ENCODE data around the gene ABO. TPM values are rescaled to one million over a fixed set of nuclear protein-coding genes. Genes with fewer than 3 reads are reported as not detected.
"Not testable (repeated sequence)": the region's sequence is repeated elsewhere in the genome, so short reads cannot be mapped to it uniquely, and the experiment has no call there.

Gene ABO
- total RNA-seq = 0.36 and 0.58 TPM in 2 replicates

DNA sequence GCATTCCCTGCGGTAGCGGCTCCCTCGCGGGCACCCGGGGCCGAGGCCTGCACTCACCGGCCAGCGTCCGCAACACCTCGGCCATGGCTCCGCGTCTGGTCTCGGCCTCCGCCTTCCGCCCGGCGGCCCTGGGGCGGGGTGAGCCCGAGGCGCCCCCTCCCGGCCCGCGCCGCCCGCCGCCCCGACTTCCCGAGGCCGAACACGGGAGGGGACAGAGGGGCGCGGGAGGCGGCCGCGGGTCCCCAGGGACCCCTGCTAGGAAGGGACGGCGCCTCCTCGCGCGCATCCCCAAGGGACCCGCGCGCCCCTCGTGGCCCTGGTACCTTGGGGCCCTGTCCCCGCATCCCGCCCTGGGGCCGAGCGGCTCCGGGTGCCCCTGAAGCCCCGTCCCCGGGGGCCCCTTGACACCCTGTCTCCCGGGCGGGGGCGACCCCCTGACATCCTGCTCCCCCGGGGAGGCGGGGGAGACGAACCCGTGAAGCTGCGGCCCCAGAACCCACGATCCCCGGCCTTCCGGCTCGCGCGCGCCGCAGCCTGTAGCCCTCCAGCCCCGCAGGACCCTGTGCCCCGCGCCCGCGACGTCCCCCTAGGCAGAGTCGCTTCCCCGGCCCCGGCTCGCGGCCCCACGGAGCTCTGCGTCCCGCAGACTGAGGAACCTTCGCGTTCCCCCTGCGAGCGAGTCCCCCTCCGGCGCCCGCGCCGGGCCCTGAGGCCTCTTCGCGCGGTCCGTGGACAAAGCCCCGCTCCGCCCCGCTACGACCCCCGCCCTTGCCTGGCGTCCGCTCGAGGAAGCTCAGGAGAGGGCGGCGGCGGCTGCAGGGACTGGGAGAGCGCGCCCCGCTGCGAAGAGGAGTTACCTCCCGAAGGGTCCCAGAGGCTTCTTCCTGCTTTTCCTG, at the start of gene ABO:
Gene ABO, minus strand, starts transcription at position 97 of the 896 bp plus-strand sequence.
- H3K4me3 Mint-ChIP-seq = peak within 1 kb of the TSS; percentile 31
- no peaks in the 10 kb centered on the region for H3K9me3 Mint-ChIP-seq
- H3K27ac Mint-ChIP-seq = no peak within 1 kb of the TSS
- no peaks in the 10 kb centered on the region for H3K36me3 Mint-ChIP-seq (ENCODE audit: low read depth)
- intact Hi-C loops (cut with micrococcal nuclease) = loop anchor here (10.0 kb wide), 1 partner anchor 91 kb away; no protein-coding TSS in a partner anchor
- peak; percentile 75 for DNase-seq
- peaks cover 35% of the 10 kb centered on the region for H3K27me3 Mint-ChIP-seq
- H3K4me1 Mint-ChIP-seq = peaks cover 6% of the 10 kb centered on the region

DNA sequence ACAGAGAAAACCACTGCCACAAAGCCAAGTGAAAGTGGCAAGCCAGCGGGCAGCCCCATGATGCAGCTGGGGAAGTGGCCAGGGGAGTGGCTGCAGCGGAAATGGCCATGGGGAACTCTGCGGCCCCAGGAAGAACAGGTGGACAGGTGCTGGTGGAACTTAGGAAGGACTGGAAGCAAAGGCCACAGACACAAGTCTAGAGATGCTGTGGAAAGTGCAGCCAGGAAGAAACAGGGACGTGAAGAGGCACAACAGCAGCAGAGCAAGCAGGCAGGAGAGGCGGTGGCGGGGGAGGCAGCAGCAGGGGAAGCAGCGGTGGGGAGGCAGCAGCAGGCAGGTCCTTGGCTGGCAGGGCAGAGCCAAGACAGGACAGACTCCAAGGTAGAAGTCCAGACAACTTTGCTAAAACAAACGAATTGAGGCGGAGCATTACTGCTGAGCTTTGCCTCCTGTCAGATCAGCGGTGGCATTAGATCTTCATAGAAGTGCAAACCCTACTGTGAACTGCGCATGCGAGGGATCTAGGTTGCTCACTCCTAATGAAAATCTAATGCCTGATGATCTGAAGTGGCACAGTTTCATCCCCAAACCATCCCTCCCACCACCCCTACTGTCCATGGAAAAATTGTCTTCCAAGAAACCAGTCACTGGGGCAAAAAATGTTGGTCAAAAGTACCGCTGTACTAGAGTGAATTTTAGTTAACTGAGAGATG, 49.1 kb upstream of the ABO start:
- no peak for DNase-seq
- H3K4me3 Mint-ChIP-seq = no peak overlapping the region
- peaks cover 6% of the 10 kb centered on the region for H3K36me3 Mint-ChIP-seq (ENCODE audit: low read depth)
- no peak overlapping the region for H3K27ac Mint-ChIP-seq
- H3K4me1 Mint-ChIP-seq = peaks cover 2% of the 10 kb centered on the region
- no peaks in the 10 kb centered on the region for H3K27me3 Mint-ChIP-seq
- intact Hi-C loops (cut with micrococcal nuclease) = no loop called here
- no peaks in the 10 kb centered on the region for H3K9me3 Mint-ChIP-seq

DNA sequence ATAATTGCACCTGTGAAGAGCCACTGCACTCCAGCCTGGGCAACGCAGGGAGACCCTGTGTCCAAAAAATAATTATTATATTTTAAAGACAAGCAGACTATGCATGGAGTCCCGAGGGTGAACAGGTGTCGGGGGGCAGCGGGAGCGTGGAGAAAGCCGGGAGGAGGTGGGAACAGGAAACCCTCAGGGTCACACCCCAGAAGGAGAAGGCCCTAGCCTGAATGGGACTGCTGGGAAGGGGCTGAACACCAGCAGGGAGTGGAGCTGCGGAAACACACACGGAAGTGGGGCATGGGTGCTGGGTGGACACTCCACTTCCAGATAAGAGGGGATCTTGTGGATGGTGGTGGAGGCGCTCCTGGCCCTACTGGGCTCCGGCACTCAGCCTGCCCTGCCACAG, 48.2 kb upstream of the ABO start:
- Mint-ChIP-seq H3K36me3 (ENCODE audit: low read depth) (no peaks in the 10 kb centered on the region), H3K27ac (no peak overlapping the region)
- no peak for DNase-seq

GRCh38 chr9:133322701-133323100, 47.7 kb upstream of the ABO start:
- Mint-ChIP-seq H3K9me3 (no peaks in the 10 kb centered on the region), H3K36me3 (ENCODE audit: low read depth) (no peaks in the 10 kb centered on the region), H3K27ac (no peak overlapping the region), H3K4me3 (no peak overlapping the region), H3K27me3 (no peaks in the 10 kb centered on the region), H3K4me1 (no peaks in the 10 kb centered on the region)
- no peak for DNase-seq
- intact Hi-C loops (cut with micrococcal nuclease) = no loop called here

More for the DNA sequence above, 48.2 kb upstream of the ABO start:
- Mint-ChIP-seq H3K4me3 (no peak overlapping the region), H3K27me3 (no peaks in the 10 kb centered on the region), H3K4me1 (no peaks in the 10 kb centered on the region), H3K9me3 (no peaks in the 10 kb centered on the region)
- intact Hi-C loops (cut with micrococcal nuclease) = no loop called here

- H3K27me3 Mint-ChIP-seq = no peaks in the 10 kb centered on the region
Observed at GRCh38 chr9:133321411-133321935, 46.5 kb upstream of the ABO start.

GRCh38 chr9:133320421-133320881, 45.5 kb upstream of the ABO start:
- H3K9me3 Mint-ChIP-seq = no peaks in the 10 kb centered on the region
- H3K36me3 Mint-ChIP-seq (ENCODE audit: low read depth) = no peaks in the 10 kb centered on the region
- intact Hi-C loops (cut with micrococcal nuclease) = no loop called here
- H3K27me3 Mint-ChIP-seq = peaks cover 2% of the 10 kb centered on the region
- no peak for DNase-seq
- no peaks in the 10 kb centered on the region for H3K4me1 Mint-ChIP-seq
- no peak overlapping the region for H3K4me3 Mint-ChIP-seq
- no peak overlapping the region for H3K27ac Mint-ChIP-seq

More at GRCh38 chr9:133321411-133321935, 46.5 kb upstream of the ABO start:
- Mint-ChIP-seq H3K4me1 (no peaks in the 10 kb centered on the region), H3K4me3 (no peak overlapping the region), H3K36me3 (ENCODE audit: low read depth) (no peaks in the 10 kb centered on the region), H3K27ac (no peak overlapping the region), H3K9me3 (no peaks in the 10 kb centered on the region)
- DNase-seq = no peak
- intact Hi-C loops (cut with micrococcal nuclease) = no loop called here

DNA sequence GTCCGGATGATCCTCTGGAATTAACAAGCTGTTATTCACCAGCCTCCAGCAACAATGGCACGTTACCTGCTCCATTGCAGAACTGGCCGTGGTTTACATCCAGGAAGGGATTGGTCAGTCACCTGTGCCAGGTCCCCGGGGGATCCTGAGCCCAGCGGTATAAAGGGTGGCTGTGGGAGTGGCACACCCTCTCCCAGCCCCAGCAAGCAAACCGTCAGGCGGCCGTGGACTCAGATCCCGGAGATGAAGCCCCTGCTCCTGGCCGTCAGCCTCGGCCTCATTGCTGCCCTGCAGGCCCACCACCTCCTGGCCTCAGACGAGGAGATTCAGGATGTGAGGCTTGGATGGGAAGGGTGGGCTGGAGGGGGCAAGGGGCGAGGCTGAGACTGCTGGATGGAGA, 42.5 kb upstream of the ABO start:
- H3K27ac Mint-ChIP-seq; H3K9me3 Mint-ChIP-seq; H3K36me3 Mint-ChIP-seq (ENCODE audit: low read depth); DNase-seq; H3K4me1 Mint-ChIP-seq; intact Hi-C loops (cut with micrococcal nuclease); H3K27me3 Mint-ChIP-seq; H3K4me3 Mint-ChIP-seq: not testable (repeated sequence)

- Mint-ChIP-seq H3K4me3 (no peak overlapping the region), H3K9me3 (no peaks in the 10 kb centered on the region), H3K36me3 (ENCODE audit: low read depth) (no peaks in the 10 kb centered on the region), H3K27ac (no peak overlapping the region), H3K27me3 (peaks cover 2% of the 10 kb centered on the region), H3K4me1 (no peaks in the 10 kb centered on the region)
- intact Hi-C loops (cut with micrococcal nuclease) = no loop called here
- DNase-seq = no peak
Observed at GRCh38 chr9:133315997-133316396, 41.0 kb upstream of the ABO start.

GRCh38 chr9:133309608-133310007, 34.6 kb upstream of the ABO start:
- no peaks in the 10 kb centered on the region for H3K4me1 Mint-ChIP-seq

DNA sequence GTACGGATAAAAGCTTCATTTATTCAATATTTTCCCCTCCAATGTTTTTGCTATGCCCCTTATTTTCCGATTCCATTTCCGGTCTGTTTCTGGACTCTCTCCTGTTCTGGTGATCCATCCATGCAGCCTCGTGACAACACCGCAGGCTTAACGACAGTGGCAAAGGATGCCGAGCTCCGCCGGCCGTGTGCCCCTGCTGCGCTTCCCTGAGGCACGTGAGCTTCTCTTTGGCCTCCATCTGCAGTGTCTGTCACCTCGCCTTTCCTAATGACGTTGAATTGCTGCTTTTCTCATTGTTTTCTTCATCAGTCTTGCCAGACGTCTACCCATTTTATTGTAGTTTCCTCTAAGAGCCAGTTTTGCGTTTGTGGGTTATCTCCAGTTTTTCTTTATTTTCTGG, 32.3 kb upstream of the ABO start:
- no peaks in the 10 kb centered on the region for H3K9me3 Mint-ChIP-seq
- no peak overlapping the region for H3K4me3 Mint-ChIP-seq
- no peaks in the 10 kb centered on the region for H3K4me1 Mint-ChIP-seq
- intact Hi-C loops (cut with micrococcal nuclease) = no loop called here
- DNase-seq = no peak
- H3K27me3 Mint-ChIP-seq = no peaks in the 10 kb centered on the region
- H3K27ac Mint-ChIP-seq = no peak overlapping the region
- H3K36me3 Mint-ChIP-seq (ENCODE audit: low read depth) = no peaks in the 10 kb centered on the region

More at GRCh38 chr9:133309608-133310007, 34.6 kb upstream of the ABO start:
- Mint-ChIP-seq H3K36me3 (ENCODE audit: low read depth) (no peaks in the 10 kb centered on the region), H3K9me3 (no peaks in the 10 kb centered on the region), H3K27me3 (no peaks in the 10 kb centered on the region), H3K27ac (no peak overlapping the region), H3K4me3 (no peak overlapping the region)
- no peak for DNase-seq
- intact Hi-C loops (cut with micrococcal nuclease) = no loop called here

DNA sequence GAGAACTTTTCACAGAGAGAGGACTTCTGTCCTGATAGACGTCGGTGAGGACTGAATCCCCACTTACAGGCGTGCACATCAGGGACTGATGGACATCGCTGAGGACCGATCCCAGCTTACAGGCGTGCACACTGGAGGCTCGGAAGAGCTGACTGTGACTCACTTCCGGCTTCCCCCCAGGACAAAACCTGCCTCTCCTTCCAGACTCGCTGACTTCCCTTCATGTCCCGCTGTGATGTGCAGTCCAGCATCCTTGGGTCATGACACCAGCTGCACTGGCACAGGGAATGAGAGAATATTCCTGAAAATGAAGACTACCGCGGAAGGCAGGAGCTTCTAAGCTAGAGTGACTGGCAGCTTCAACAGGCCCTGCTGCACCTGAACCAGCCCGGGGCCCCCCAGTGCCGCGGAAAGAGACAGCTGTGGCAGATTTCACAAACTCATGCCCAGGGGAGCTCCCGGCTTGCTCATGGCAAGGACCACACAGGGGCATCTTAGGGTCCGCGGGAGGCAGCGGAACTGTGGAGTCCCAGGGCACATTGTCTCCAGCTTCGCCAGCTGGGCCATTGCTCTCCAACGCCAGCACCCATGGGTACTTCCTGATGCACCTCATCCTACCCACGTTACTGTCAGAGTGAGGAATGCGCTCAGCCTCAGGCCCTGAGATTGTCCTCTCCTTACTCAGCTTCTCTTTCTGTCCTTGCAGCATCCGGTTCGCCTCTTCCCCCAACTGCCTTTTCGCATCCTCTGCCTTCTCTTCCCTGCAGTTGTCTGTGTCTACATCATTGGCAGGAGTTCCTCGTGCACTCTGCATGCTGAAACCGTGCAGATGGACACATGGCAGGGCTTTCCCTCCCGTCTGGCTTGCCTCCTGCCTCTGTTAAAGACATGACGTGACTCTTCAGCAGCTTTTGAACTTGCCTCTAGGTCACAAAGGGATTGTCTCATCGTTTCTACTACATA, 31.5 kb upstream of the ABO start:
- Mint-ChIP-seq H3K9me3 (no peaks in the 10 kb centered on the region), H3K27me3 (no peaks in the 10 kb centered on the region), H3K4me1 (no peaks in the 10 kb centered on the region), H3K27ac (no peak overlapping the region), H3K36me3 (ENCODE audit: low read depth) (no peaks in the 10 kb centered on the region), H3K4me3 (no peak overlapping the region)
- DNase-seq = no peak
- intact Hi-C loops (cut with micrococcal nuclease) = no loop called here

DNA sequence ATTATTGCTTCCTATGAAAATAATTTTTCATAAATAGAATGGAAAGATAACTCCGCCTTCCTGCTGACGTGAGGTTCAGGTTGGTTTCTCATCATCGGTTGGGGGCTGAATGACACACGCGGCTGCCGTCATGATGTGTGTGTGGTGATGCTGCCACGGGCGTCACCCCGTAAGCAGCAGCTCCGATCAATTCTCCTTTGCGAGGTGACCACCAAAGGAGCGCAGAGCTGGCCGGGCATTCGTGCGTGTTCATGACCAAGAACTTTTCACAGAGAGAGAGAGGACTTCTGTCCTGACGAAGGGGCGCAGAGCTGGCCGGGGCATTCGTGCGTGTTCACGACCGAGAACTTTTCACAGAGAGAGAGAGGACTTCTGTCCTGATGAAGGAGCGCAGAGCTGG, 30.7 kb upstream of the ABO start:
- no peaks in the 10 kb centered on the region for H3K9me3 Mint-ChIP-seq
- H3K36me3 Mint-ChIP-seq (ENCODE audit: low read depth) = no peaks in the 10 kb centered on the region
- H3K27me3 Mint-ChIP-seq = no peaks in the 10 kb centered on the region
- DNase-seq = no peak
- no peaks in the 10 kb centered on the region for H3K4me1 Mint-ChIP-seq
- H3K4me3 Mint-ChIP-seq = no peak overlapping the region
- H3K27ac Mint-ChIP-seq = no peak overlapping the region
- intact Hi-C loops (cut with micrococcal nuclease) = no loop called here

Data from activated CD4-positive, alpha-beta T cell treated with anti-CD3 and anti-CD28 coated beads, Interleukin-2, amount 10 ng/mL, durations not matched to agents 24 days and 14 days (primary cell).